Medulla oblongata (tissue), 1 donor: Measurements from ENCODE around the gene LRRC4C.

Experiments used
- DNase-seq: peaks from one replicate; pipeline ENCODE4 v3.0.0-alpha.2; 2015; ENCODE audit errors: extremely low spot score

The LRRC4C gene

GRCh38 chr11:41323446-41323845 is 136.0 kb downstream of the LRRC4C start:
- DNase-seq = no peak

- no peak for DNase-seq
Measured at GRCh38 chr11:41320653-41321052, 138.8 kb downstream of the LRRC4C start.

GRCh38 chr11:41320238-41320637 is 139.2 kb downstream of the LRRC4C start:
- DNase-seq = no peak

DNA sequence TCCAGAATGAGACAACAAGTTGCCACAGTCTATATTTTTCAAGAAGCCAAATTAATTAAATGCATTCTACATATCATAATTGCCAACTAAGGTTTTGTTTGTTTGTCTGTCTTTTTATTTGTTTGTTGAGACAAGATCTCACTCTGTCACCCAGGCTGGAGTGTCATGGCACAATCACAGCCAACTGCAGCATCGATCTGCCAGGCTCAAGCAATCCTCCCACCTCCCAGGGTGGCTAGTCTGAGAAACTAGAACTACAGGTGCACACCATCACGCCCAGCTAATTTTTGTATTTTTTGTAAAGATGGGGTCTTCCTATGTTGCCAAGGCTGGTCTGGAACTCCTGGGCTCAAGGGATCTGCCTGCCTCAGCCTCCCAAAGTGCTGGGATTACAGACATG is 140.0 kb downstream of the LRRC4C start:
- DNase-seq = no peak

- peak; percentile 25 for DNase-seq
Measured at GRCh38 chr11:41316751-41317150, 142.7 kb downstream of the LRRC4C start.

DNA sequence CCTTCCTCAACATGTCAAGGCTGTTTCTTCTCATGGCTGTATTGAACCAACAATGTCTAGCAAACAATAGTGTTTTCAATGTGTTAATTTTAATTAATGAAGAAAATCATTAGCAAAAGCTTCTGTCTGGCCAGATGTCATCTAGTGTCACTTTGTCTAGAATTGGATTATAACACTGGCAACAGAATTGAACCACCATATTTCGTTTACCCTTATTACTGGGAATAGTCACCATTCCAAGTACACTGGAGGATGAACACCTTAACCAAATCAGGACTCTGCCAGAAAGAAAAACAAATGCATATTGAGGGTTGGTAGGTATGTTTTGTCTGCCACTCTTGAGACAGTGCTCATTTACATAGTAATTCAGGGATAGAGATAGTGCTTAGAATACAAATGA is 146.2 kb downstream of the LRRC4C start:
- no peak for DNase-seq

DNA sequence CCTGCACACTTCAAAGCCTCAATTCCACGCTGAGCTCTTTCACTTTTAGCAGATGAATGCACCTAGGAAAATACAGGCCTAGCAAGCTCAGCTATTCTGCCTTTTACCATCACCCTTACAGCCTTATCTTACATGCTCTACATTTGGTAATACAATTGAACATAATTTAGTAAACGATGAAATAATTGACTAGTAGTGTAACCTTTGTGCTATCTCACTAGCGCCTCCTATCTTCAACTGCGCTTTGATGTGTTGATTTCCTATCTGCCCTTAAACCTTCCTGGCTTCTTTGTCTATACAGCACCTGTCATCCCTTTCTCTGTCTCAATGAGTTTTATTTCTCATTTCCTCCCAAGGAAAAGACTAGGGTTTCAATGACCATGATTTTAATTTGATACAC is 149.7 kb downstream of the LRRC4C start:
- no peak for DNase-seq

- no peak for DNase-seq
Measured at GRCh38 chr11:41309111-41309522, 150.3 kb downstream of the LRRC4C start.

DNA sequence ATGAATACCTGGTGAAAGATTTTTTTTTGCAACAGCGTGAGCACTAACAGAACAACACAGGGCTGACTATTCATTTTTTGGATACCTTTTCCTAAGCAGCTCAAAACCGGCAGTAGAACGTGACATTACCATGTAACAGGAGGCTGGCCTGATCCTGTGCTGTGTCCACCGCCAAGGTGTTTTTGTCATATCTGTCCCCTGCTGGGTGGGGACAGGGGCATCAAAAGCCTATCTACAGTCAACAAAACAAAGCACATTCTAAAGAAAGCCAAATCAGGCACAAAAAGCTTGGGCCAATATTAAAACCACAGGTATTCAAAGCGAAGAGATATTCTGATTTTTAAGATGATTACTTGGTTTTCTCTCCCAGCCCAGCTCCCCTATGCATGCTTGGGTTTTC is 151.2 kb downstream of the LRRC4C start:
- DNase-seq = no peak

DNA sequence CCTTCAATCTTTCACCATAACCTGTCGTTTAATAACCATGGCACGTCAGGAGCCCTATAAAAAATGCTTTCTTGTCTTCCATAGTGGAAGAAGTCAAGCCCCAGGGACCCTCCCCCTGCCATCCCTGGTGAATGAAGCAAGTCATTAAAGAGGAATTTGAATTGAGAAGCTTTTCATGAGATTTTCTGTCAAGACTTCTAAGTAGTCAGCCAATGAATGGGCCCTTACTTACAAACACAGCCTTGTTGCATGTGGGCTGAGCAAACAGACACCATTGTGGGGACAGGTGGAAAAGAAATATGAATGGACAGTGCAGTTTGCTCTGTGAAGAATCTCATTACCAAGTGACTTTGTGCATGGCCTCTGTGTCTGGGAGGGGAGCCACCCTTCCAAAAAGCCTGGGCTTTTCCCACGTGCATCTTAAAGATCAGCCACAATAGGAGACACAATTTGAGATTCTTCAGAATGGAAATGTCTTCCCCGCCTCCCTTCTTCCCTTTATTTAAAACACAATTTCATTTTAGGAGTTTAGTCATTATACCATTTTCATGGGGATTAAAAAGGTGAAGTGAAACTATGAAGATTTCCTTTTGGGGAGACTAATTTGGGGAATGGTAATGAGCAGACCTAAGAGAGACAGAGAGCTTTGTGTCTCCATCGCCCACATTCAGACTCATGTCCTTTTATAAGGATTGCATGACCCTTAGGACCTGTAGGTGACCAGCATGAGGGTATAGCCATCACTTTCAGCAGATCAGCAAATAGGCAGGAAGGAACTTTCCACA is 152.0 kb downstream of the LRRC4C start:
- peak; percentile 27 for DNase-seq

DNA sequence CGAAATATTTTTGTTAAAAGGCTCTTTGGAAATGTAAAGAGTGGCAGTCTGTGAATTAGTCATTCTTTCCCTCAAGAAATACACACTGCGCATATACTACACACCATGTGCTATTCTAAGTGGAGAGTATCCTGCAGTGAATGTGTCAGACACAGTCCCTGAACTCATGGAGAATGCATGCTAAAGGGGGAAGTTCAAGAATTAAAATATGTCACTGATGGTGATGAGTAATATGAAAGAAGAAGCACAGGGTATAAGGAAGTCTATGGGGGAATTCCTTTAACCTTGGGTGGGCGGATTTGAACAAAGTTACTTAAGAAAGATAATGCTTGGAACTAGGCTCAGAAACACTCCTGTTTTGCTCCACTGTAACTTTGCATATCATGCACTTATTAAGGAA is 153.0 kb downstream of the LRRC4C start:
- DNase-seq = peak; percentile 14

GRCh38 chr11:41301023-41301422 is 158.4 kb downstream of the LRRC4C start:
- DNase-seq = no peak

DNA sequence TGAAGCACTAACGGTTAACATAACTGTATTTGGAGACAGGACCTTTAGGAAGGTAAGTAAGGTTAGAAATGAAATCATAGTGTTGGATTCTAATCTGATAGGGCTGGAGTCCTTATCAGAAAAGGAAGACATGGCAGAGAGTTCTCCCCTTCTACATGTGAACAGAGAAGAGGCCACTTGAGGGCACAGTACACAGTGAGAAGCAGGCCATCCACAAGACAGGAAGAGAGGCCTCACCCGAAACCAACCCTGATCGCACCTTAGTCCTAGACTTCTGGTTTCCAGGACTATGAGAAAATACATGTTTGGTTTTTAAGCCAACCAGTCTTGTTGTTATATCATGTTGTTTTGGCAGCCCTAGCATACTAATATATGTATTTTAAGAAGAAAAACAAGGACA is 170.0 kb downstream of the LRRC4C start:
- no peak for DNase-seq

- DNase-seq = no peak
Measured at GRCh38 chr11:41286751-41287150, 172.7 kb downstream of the LRRC4C start.

GRCh38 chr11:41284354-41284753 is 175.1 kb downstream of the LRRC4C start:
- no peak for DNase-seq

DNA sequence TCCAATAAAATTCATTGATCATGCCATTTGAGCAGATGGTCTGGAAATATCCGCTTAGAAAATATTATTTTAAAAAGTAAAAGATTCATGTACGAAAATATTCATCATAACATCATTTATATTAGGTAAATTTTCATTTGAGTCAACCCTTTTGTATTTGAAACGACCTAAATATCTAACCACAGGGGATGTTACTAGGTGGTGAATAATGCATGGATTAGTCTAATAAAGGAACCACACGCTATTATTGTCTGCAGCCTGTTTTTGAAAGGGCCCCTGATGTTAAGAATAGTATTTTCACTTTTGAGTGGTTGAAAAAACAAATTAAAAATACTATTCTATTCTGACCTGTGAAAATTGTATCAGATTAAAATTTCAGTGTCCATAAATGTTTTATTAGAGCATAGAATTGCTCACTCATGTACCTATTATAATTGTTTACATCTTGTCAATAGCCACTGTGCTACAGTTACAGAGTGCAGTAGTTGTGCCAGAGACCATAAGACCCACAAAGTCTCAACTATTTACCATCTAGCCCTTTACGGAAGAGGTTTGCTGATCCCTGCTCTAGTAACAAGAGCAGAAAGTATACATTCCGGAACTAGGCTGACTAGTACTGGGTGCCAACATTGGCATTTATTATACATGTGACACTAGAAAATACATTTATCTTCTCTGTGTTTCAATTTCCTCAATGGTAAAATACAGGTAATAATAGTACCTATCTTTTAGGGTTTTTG is 176.1 kb downstream of the LRRC4C start:
- DNase-seq = no peak

- no peak for DNase-seq
Measured at GRCh38 chr11:41282395-41282794, 177.1 kb downstream of the LRRC4C start.

DNA sequence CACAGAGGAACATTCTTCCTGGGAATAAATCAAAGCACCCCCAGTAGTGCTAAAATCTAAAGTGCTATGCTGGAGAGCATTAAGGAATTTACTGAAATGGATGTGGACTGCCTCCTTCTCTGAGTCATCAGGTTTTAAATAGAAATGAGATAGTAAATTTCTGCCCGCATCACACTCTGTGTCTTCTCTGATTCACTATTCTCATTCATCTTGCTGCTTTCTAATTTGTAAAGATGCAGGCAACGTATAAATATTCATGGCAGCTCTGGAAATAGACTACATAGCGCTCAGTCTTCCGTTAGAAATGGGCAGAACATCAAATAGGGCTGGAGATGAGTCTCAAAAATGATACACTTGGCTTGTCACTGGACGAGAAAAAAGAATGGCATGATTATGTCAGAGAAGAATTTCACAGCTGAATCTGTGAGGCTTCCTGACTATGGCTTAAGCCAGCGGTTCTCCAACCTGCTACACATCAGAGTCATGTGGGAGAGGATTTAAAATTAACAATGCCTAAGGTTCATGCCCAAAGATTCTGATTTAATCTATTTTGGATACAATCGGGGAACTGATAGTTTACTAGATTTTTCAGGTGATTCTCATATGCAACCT is 178.2 kb downstream of the LRRC4C start:
- no peak for DNase-seq

GRCh38 chr11:41274831-41275230 is 184.6 kb downstream of the LRRC4C start:
- DNase-seq = no peak

DNA sequence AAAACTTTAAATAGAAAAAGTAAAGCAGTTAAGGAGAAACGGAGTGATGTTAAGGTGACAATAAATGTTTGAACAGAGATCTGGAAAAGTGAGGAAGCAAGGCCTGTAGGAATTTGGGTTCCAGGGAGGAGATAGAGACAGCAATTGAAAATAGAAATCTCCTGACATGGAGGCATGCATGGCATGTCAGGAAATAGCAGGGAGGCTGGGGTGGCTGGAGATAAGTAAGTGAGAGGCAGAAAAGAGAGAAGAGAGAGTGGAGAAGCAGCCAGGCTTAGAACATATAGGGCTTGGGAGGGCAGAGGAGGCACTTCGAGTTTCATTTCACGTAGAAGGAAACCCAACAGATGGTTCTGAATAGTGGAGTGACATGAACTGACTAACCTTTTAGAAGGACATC is 185.5 kb downstream of the LRRC4C start:
- no peak for DNase-seq

GRCh38 chr11:41267451-41267850 is 192.0 kb downstream of the LRRC4C start:
- DNase-seq = no peak

- no peak for DNase-seq
Measured at GRCh38 chr11:41256041-41256440, 203.4 kb downstream of the LRRC4C start.

DNA sequence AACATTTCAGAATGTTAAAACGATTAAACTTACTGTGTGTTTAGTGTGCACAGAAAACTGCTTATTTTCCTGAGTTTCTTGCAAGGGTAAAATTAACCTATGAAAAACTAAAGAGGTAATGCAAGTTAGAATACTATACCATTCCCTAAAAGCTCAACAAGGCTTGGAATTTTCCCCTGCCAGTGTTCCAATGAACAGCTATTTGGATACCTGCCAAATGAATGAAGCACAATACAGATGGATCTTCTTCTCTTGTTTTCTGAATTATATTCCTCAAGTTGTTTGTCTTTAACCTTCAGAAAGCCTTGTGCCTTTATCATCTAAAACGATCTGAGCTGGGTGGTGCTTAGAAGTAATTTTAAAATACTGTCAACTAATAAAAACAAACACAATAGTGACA is 204.5 kb downstream of the LRRC4C start:
- DNase-seq = no peak
